Measurements from ENCODE around the gene FOXA2. TPM values are rescaled to one million over a fixed set of nuclear protein-coding genes. Genes with fewer than 3 reads are reported as not detected.
"Not testable (repeated sequence)": the region's sequence is repeated elsewhere in the genome, so short reads cannot be mapped to it uniquely, and the experiment has no call there.

FOXA2 gene
- total and polyA plus RNA-seq, 2 experiments from 2014 or later, result not detected

DNA sequence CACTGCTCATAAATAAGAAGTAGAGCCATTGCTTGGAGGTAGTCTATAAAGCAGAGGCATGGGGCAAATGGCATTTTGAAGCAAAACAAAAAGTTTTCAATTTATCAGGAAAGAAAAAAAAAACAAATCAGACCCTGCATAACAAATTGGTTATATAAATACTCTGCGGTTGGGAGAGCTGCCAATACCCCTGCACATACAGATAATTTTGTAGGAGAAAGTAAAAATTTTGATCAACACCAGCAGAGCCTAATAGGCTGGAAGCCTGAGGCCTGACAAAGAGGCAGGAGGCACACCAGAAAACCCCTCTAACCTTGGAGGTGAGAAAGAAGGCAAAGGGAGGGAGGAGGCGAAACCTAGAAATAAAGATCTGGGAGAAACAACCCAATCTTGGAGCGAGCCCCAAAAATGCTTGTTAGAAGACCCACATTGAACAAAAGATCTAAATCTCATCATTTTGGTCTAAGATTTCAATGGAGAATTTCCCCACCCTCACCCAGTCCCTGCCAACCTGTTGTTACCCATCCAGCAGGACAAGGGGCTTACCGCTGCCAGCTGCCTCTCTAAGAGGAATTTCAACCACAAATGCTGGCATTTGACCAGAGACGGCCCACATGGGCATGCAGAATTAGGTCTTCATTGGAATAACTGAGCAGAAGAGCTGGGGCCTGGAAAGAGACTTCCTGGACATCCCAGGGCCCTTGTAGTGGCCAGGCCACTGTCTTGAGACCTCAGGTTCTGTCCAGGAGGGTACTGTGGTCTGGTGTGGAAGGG is 28.4 kb downstream of the FOXA2 start:
- H3K9me3 ChIP-seq (ENCODE audit: low read depth), result no peaks in the 10 kb centered on the region
- in situ Hi-C loops (cut with MboI), result no loop called here

DNA sequence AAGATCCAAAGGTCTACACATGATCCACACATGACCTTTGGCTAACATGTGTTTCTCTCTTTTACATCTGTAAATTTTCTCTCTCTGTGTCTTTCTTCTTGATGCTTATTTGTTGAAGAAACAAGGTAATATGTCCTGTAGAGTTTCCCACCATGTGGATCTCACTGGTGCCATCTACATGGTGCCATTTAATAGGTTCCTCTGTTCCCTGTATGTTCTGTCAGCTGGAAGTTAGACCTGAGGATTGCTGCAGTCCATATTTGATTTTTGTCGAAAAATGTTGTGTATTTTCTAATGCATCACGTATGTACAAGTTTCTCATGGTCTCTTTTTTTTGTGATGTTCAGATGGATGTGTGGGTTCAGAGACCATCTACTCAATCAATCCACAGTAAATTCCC is 30.0 kb downstream of the FOXA2 start:
- Histone ChIP-seq H3K79me2 (ENCODE audit: insufficient read depth) (no peaks in the 10 kb centered on the region), H3K27me3 (replicated peaks; ENCODE audit: insufficient read depth) (peaks cover 17% of the 10 kb centered on the region), H3K27ac (no peak overlapping the region), H3K9me2 (ENCODE audit: insufficient read depth) (no peaks in the 10 kb centered on the region), H3K4me1 (ENCODE audit: insufficient read depth) (no peaks in the 10 kb centered on the region), H3F3A (ENCODE audit: insufficient read depth) (no peaks in the 10 kb centered on the region), H2AFZ (no peak overlapping the region), H3K4me3 (no peak overlapping the region), H3K36me3 (ENCODE audit: low read depth) (no peaks in the 10 kb centered on the region), H3K4me2 (ENCODE audit: unreplicated experiment) (no peak overlapping the region), H3K9ac (no peak overlapping the region), H4K20me1 (ENCODE audit: insufficient read depth) (no peaks in the 10 kb centered on the region), H3K9me3 (ENCODE audit: low read depth) (no peaks in the 10 kb centered on the region)
- DNase-seq, result no peak
- TF ChIP-seq EZH2phosphoT487 (IDR thresholded peaks at IDR 0.05; ENCODE audit: insufficient read depth, low read depth) (no peak), EZH2 (IDR thresholded peaks at IDR 0.05; ENCODE audit: insufficient read depth, poor library complexity, severe bottlenecking) (no peak)
- in situ Hi-C loops (cut with MboI), result no loop called here
- WGBS, 2 experiments (ENCODE audit: low coverage in 1 of 2, low lambda C conversion rate in 2 of 2, missing lambda C conversion rate in 2 of 2), result 21 to 22% methylated on average over 2 of the region's 2 CpGs

More for the DNA sequence above, 28.4 kb downstream of the FOXA2 start:
- WGBS, 2 experiments (ENCODE audit: low coverage in 1 of 2, low lambda C conversion rate in 2 of 2, missing lambda C conversion rate in 2 of 2), result 26 to 28% methylated on average over 5 of the region's 5 CpGs
- Histone ChIP-seq H4K20me1 (ENCODE audit: insufficient read depth) (no peaks in the 10 kb centered on the region), H2AFZ (no peak overlapping the region), H3K79me2 (ENCODE audit: insufficient read depth) (no peaks in the 10 kb centered on the region), H3F3A (ENCODE audit: insufficient read depth) (no peaks in the 10 kb centered on the region), H3K27me3 (replicated peaks; ENCODE audit: insufficient read depth) (peaks cover 32% of the 10 kb centered on the region), H3K9me2 (ENCODE audit: insufficient read depth) (no peaks in the 10 kb centered on the region), H3K27ac (no peak overlapping the region), H3K36me3 (ENCODE audit: low read depth) (no peaks in the 10 kb centered on the region), H3K4me3 (no peak overlapping the region), H3K4me1 (ENCODE audit: insufficient read depth) (no peaks in the 10 kb centered on the region), H3K4me2 (ENCODE audit: unreplicated experiment) (no peak overlapping the region), H3K9ac (no peak overlapping the region)
- TF ChIP-seq EZH2phosphoT487 (IDR thresholded peaks at IDR 0.05; ENCODE audit: insufficient read depth, low read depth), result no peak
- no peak for TF ChIP-seq EZH2 (IDR thresholded peaks at IDR 0.05; ENCODE audit: insufficient read depth, poor library complexity, severe bottlenecking)
- no peak for DNase-seq

DNA sequence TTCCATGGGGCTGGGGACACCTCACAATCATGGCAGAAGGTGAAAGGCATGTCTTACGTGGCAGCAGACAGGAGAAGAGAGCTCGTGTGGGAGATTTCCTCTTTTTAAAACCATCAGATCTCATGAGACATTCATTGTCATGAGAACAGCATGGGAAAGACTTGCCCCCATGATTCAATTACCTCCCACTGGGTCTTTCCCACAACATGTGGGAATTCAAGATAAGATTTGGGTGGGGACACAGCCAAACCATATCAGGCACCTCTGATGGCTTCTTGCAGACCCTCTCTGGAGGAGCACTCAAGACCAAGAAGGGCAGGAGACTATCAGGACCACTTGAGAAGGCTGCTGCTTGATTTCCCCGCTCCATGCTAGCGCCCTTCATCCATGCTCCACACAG is 33.9 kb downstream of the FOXA2 start:
- H3K36me3 ChIP-seq (ENCODE audit: low read depth); H4K20me1 ChIP-seq (ENCODE audit: insufficient read depth); H3F3A ChIP-seq (ENCODE audit: insufficient read depth); H3K4me3 ChIP-seq; DNase-seq; H3K9me3 ChIP-seq (ENCODE audit: low read depth); H3K27ac ChIP-seq; H3K4me1 ChIP-seq (ENCODE audit: insufficient read depth); H3K27me3 ChIP-seq (replicated peaks; ENCODE audit: insufficient read depth); H3K79me2 ChIP-seq (ENCODE audit: insufficient read depth); H3K4me2 ChIP-seq (ENCODE audit: unreplicated experiment); H3K9me2 ChIP-seq (ENCODE audit: insufficient read depth); H3K9ac ChIP-seq; H2AFZ ChIP-seq; in situ Hi-C loops (cut with MboI): not testable (repeated sequence)
- 10 to 19% methylated on average over 4 of the region's 4 CpGs for WGBS, 2 experiments (ENCODE audit: low coverage in 1 of 2, low lambda C conversion rate in 2 of 2, missing lambda C conversion rate in 2 of 2)

DNA sequence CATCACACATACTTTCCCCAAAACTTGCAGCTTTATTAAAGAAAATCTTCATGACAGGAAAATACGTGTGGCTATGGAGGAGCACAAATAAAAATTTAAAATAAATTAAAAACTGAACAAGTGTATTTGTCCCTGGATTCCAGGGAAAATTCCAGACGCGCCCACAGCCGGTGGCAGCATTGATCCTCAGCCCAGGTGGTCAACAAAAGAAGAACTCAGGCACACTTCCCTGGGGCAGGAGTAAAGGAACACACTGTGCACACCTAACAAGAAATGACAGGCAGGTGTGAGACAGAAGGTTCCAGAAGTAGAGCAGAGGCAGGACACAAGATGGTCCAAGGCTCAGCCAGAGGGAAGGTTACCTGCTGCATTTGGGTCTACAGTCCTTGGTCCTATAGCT is 36.3 kb downstream of the FOXA2 start:
- in situ Hi-C loops (cut with MboI), result no loop called here
- Histone ChIP-seq H3K4me2 (ENCODE audit: unreplicated experiment) (no peak overlapping the region), H4K20me1 (ENCODE audit: insufficient read depth) (no peaks in the 10 kb centered on the region), H3K27me3 (replicated peaks; ENCODE audit: insufficient read depth) (no peaks in the 10 kb centered on the region), H3K9ac (no peak overlapping the region), H3K79me2 (ENCODE audit: insufficient read depth) (no peaks in the 10 kb centered on the region), H2AFZ (no peak overlapping the region), H3K4me3 (no peak overlapping the region), H3K27ac (no peak overlapping the region), H3K36me3 (ENCODE audit: low read depth) (no peaks in the 10 kb centered on the region), H3F3A (ENCODE audit: insufficient read depth) (no peaks in the 10 kb centered on the region), H3K4me1 (ENCODE audit: insufficient read depth) (no peaks in the 10 kb centered on the region), H3K9me3 (ENCODE audit: low read depth) (no peaks in the 10 kb centered on the region), H3K9me2 (ENCODE audit: insufficient read depth) (no peaks in the 10 kb centered on the region)
- no peak for TF ChIP-seq EZH2 (IDR thresholded peaks at IDR 0.05; ENCODE audit: insufficient read depth, poor library complexity, severe bottlenecking)
- no peak for TF ChIP-seq EZH2phosphoT487 (IDR thresholded peaks at IDR 0.05; ENCODE audit: insufficient read depth, low read depth)
- WGBS, 2 experiments (ENCODE audit: low coverage in 1 of 2, low lambda C conversion rate in 2 of 2, missing lambda C conversion rate in 2 of 2), result 19% methylated on average over 4 of the region's 4 CpGs
- DNase-seq, result no peak

DNA sequence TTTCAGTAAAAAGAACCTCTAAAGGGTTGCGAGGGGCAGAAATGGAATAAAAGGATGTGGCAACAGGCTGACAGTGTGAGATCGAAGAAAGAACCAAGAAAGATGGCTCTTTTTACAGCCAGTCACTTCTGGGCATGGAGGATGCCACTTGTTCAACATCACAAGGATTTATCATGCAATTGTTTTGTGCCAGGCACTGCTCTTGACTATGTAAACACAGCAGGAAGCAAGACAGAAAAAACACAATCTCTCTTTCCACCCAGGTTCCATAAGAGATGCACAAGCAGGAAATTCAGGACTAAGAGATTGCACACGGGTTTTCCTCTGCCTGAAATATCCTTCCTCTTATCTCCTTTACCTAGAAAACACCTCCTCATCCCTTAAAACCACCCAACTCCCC is 38.0 kb downstream of the FOXA2 start:
- no peak overlapping the region for H3K27ac ChIP-seq
- H4K20me1 ChIP-seq (ENCODE audit: insufficient read depth), result no peaks in the 10 kb centered on the region
- no peaks in the 10 kb centered on the region for H3F3A ChIP-seq (ENCODE audit: insufficient read depth)
- in situ Hi-C loops (cut with MboI), result no loop called here
- 6 to 19% methylated on average over 3 of the region's 3 CpGs for WGBS, 2 experiments (ENCODE audit: low coverage in 1 of 2, low lambda C conversion rate in 2 of 2, missing lambda C conversion rate in 2 of 2)
- no peak for DNase-seq
- H2AFZ ChIP-seq, result no peak overlapping the region
- no peak overlapping the region for H3K9ac ChIP-seq
- TF ChIP-seq EZH2 (IDR thresholded peaks at IDR 0.05; ENCODE audit: insufficient read depth, poor library complexity, severe bottlenecking) (no peak), EZH2phosphoT487 (IDR thresholded peaks at IDR 0.05; ENCODE audit: insufficient read depth, low read depth) (no peak)
- no peaks in the 10 kb centered on the region for H3K4me1 ChIP-seq (ENCODE audit: insufficient read depth)
- H3K4me3 ChIP-seq, result no peak overlapping the region
- no peaks in the 10 kb centered on the region for H3K27me3 ChIP-seq (replicated peaks; ENCODE audit: insufficient read depth)
- H3K36me3 ChIP-seq (ENCODE audit: low read depth), result no peaks in the 10 kb centered on the region
- no peaks in the 10 kb centered on the region for H3K9me2 ChIP-seq (ENCODE audit: insufficient read depth)
- H3K4me2 ChIP-seq (ENCODE audit: unreplicated experiment), result no peak overlapping the region
- no peaks in the 10 kb centered on the region for H3K79me2 ChIP-seq (ENCODE audit: insufficient read depth)
- no peaks in the 10 kb centered on the region for H3K9me3 ChIP-seq (ENCODE audit: low read depth)
